NCI-H748 (cell line): ENCODE results near the gene FOXI1.
A peak's percentile ranks its signal among the peaks of the same experiment; 100 is the strongest.

ENCODE experiments used
- DNase-seq: peaks from one replicate; lab custom pipeline; 2025; ENCODE audit not compliant: unreplicated experiment; lab: John Stamatoyannopoulos, UW

Gene FOXI1

GRCh38 chr5:170148430-170149205 lies 42.9 kb downstream of the FOXI1 start:
- DNase-seq, result no peak

DNA sequence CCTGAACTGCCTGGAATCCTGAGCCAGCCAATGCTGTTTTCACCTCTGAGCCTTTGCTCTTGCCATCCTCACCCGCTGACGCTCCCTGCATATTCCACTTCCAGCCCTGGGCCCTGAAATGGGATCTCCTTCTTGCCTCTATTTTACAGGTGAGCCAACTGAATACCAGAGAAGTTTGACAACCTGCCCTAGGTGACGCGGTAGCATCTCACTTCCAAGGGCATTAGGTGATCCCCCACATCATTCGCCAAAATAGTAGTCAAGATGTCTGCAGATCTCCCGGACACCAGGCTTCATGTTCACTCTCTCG lies 43.5 kb downstream of the FOXI1 start:
- DNase-seq, result no peak

DNA sequence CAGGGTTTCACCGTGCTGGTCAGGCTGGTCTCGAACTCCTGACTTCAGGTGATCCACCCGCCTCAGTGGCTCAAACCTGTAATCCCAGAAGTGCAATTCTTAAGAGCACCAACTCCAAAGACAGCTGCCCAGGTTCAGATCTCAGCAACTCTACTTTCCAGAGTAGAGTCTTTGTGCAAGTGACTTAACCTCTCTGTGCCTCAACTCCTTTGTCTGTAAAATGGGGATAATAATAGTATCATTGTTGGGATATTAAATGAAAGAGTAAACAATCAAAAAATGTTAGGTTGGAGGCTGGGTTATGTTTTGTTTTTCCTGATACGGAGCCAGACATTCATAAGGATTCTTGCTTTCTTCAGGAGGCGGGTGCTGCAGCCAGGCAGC lies 45.0 kb downstream of the FOXI1 start:
- no peak for DNase-seq

GRCh38 chr5:170151097-170151831 lies 45.6 kb downstream of the FOXI1 start:
- no peak for DNase-seq

- no peak for DNase-seq
Observed at GRCh38 chr5:170152767-170153166, 47.1 kb downstream of the FOXI1 start.

- peak; percentile 27 for DNase-seq
Observed at GRCh38 chr5:170154297-170154696, 48.6 kb downstream of the FOXI1 start.

GRCh38 chr5:170154744-170155143 lies 49.0 kb downstream of the FOXI1 start:
- no peak for DNase-seq

DNA sequence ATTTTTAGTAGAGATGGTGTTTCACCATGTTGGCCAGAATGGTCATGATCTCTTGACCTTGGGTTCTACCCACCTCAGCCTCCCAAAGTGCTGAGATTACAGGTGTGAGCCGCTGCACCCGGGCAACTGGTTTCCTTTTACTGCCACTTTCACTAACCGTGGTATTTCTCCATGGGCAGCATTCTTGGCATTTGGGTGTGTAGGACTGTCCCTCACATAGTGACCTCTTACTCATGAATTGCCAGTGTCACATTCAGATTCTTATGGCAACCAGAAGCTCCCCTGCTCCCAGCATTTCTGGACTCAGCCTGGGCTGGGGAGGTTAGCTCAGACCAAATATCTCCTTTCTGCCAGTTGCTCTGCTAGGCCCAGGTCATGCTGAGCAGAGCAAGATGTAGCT lies 50.1 kb downstream of the FOXI1 start:
- DNase-seq, result no peak

GRCh38 chr5:170159101-170159698 lies 53.5 kb downstream of the FOXI1 start:
- DNase-seq, result no peak
